Spinal cord (tissue), 10 donors: ENCODE data around the gene CHD3. TPM values are rescaled to one million over a fixed set of nuclear protein-coding genes. Genes with fewer than 3 reads are reported as not detected.

Experiments
- DNase-seq, 6 donors: peaks; one replicate each; pipeline versions ENCODE4 v3.0.0 to v3.0.0-alpha.2; 2013 to 2015; ENCODE audit warnings: low spot score in 6 of 6, low read depth in 4 of 6
- H3K27ac ChIP-seq: one replicate; pipeline ENCODE4 v1.5.1; 2013; ENCODE audit warnings: low read depth, low read length, control low read depth
- H3K27me3 ChIP-seq: one replicate; pipeline ENCODE4 v1.6.1; 2013; ENCODE audit warnings: low read length; ENCODE audit not compliant: control insufficient read depth, insufficient read depth
- H3K36me3 ChIP-seq: one replicate; pipeline ENCODE4 v1.6.1; 2013; ENCODE audit warnings: low read length; ENCODE audit not compliant: control insufficient read depth, insufficient read depth
- H3K4me1 ChIP-seq: one replicate; pipeline ENCODE4 v1.6.1; 2013; ENCODE audit warnings: low read length; ENCODE audit not compliant: control insufficient read depth, insufficient read depth
- H3K4me3 ChIP-seq: one replicate; pipeline ENCODE4 v1.5.1; 2013; ENCODE audit warnings: low read depth, low read length, control low read depth
- H3K9me3 ChIP-seq: one replicate; pipeline ENCODE4 v1.6.1; 2013; ENCODE audit warnings: low read length; ENCODE audit not compliant: control insufficient read depth, insufficient read depth
- WGBS: methylation state at CpG from one replicate; pipeline ENCODE4 v1.1.5; 2013; ENCODE audit warnings: missing lambda C conversion rate; ENCODE audit not compliant: insufficient coverage; 5-methylcytosine and 5-hydroxymethylcytosine counted together
- polyA plus RNA-seq, 2 donors: library from polyadenylated mRNA; unstranded; fragments of 120-200 nt; gene quantifications; one replicate each; pipeline ENCODE4 v1.2.1, GENCODE V29; 2013; ENCODE audit not compliant: insufficient read length in 2 of 2
- total RNA-seq, 2 donors: library from RNA; depleted of rRNA in 1 of 2; stranded (reverse); fragments of 120-200 nt in 1 of 2; fragments of >200 nt in 1 of 2; gene quantifications; one replicate each; pipeline versions ENCODE4 v1.2.3 to v1.2.4, GENCODE V29; 2013 to 2014
- donor health status: healthy.

CHD3 gene
- total and polyA plus RNA-seq, 4 donors, result 87.0 to 188 (median 127) TPM

DNA sequence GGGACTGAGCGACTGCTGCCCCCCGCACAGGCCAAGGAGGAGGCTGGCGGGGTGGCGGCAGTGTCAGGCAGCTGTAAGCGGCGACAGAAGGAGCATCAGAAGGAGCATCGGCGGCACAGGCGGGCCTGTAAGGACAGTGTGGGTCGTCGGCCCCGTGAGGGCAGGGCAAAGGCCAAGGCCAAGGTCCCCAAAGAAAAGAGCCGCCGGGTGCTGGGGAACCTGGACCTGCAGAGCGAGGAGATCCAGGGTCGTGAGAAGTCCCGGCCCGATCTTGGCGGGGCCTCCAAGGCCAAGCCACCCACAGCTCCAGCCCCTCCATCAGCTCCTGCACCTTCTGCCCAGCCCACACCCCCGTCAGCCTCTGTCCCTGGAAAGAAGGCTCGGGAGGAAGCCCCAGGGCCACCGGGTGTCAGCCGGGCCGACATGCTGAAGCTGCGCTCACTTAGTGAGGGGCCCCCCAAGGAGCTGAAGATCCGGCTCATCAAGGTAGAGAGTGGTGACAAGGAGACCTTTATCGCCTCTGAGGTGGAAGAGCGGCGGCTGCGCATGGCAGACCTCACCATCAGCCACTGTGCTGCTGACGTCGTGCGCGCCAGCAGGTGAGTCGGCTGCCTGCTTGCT lies 39.3 kb upstream of the CHD3 start:
- H3K27me3 ChIP-seq, result no peaks in the 10 kb centered on the region
- no peaks in the 10 kb centered on the region for H3K9me3 ChIP-seq
- DNase-seq, result no peak
- H3K4me3 ChIP-seq, result no peak overlapping the region
- no peak overlapping the region for H3K27ac ChIP-seq
- peaks cover 33% of the 10 kb centered on the region for H3K4me1 ChIP-seq
- peaks cover 95% of the 10 kb centered on the region for H3K36me3 ChIP-seq
- WGBS, result 86% methylated on average over 28 of the region's 35 CpGs

DNA sequence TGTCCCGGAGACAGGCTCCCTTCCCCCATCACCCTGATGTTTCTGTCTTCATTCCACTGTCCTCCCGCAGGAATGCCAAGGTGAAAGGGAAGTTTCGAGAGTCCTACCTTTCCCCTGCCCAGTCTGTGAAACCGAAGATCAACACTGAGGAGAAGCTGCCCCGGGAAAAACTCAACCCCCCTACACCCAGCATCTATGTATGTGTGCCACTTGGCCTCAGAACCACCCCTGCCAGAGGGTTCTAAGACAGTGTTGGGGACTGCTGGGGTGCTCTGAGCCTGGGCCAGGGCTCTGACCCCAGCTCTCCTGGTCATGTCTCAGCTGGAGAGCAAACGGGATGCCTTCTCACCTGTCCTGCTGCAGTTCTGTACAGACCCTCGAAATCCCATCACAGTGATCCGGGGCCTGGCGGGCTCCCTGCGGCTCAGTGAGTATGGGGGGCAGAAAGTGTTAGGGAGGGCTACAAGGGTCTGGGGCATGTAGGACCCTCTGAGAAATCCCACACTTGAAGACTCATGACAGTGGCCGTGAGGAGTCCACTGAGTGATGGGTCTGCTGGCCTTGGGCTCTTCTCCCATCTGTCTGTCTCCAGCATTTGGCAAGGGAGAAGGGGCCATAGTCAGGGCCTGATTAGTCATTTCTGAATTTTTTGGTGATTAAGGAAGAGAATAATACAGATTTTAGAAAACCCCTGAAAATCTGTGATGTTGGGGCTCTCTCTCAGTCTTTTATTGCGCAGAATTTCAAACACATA lies 38.7 kb upstream of the CHD3 start:
- DNase-seq, result no peak
- Histone ChIP-seq H3K4me1 (peaks cover 29% of the 10 kb centered on the region), H3K27me3 (no peaks in the 10 kb centered on the region), H3K36me3 (peaks cover 100% of the 10 kb centered on the region), H3K9me3 (no peaks in the 10 kb centered on the region), H3K4me3 (no peak overlapping the region), H3K27ac (no peak overlapping the region)
- 84% methylated on average over 6 of the region's 12 CpGs for WGBS

DNA sequence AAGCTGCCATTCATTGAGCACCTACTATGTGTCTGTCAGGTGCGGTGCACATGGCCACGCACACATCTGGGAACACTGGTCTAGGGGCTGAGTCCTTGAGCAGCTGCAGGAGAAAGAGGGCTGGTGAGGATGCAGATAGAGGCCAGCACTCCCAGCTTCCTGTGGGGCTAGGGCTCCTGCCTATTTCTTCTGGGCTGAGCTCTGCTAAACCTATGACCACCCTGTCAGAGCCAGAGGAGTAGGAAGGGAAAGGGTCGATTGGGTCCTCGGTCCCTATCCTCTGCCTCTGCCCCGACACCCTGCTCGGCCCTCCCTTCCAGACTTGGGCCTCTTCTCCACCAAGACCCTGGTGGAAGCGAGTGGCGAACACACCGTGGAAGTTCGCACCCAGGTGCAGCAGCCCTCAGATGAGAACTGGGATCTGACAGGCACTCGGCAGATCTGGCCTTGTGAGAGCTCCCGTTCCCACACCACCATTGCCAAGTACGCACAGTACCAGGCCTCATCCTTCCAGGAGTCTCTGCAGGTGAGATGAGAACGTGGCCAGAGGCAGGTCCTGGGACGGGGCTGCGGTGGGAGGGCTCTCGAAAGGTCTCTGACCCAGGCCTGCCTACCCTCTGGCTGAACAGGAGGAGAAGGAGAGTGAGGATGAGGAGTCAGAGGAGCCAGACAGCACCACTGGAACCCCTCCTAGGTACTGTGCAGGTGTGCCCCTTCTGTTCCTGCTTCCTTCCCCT lies 37.7 kb upstream of the CHD3 start:
- Histone ChIP-seq H3K27ac (no peak overlapping the region), H3K9me3 (no peaks in the 10 kb centered on the region), H3K4me1 (peaks cover 30% of the 10 kb centered on the region), H3K27me3 (no peaks in the 10 kb centered on the region), H3K4me3 (no peak overlapping the region), H3K36me3 (peaks cover 99% of the 10 kb centered on the region)
- no peak for DNase-seq
- 85% methylated on average over 16 of the region's 17 CpGs for WGBS

DNA sequence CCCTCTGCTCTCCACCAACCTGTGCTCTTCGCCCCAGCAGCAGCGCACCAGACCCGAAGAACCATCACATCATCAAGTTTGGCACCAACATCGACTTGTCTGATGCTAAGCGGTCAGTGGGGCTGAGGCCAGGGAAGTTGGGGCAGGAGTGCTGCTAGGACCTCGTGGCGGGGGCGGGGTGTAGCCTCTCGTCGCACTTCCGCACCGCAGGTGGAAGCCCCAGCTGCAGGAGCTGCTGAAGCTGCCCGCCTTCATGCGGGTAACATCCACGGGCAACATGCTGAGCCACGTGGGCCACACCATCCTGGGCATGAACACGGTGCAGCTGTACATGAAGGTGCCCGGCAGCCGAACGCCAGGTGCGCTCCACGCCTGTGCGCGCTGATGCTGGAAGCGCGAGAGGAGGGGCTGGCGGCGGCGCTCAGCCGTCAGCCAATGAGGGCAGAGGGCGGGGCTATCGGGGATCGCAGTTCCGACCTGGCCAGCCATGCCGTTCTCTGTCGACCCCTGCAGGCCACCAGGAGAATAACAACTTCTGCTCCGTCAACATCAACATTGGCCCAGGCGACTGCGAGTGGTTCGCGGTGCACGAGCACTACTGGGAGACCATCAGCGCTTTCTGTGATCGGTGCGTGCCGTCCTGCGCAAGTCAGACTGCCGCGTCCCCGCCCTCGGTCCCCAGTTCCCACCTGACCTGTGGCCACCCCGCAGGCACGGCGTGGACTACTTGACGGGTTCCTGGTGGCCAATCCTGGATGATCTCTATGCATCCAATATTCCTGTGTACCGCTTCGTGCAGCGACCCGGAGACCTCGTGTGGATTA lies 36.9 kb upstream of the CHD3 start:
- Histone ChIP-seq H3K27me3 (no peaks in the 10 kb centered on the region), H3K4me3 (no peak overlapping the region), H3K36me3 (peaks cover 96% of the 10 kb centered on the region), H3K9me3 (no peaks in the 10 kb centered on the region), H3K27ac (peak overlapping the region; percentile 33), H3K4me1 (peaks cover 38% of the 10 kb centered on the region)
- DNase-seq, result peak in 4 of 6 donors; percentile 56 to 98 (median 86)
- WGBS, result 16% methylated on average over 59 of the region's 60 CpGs

DNA sequence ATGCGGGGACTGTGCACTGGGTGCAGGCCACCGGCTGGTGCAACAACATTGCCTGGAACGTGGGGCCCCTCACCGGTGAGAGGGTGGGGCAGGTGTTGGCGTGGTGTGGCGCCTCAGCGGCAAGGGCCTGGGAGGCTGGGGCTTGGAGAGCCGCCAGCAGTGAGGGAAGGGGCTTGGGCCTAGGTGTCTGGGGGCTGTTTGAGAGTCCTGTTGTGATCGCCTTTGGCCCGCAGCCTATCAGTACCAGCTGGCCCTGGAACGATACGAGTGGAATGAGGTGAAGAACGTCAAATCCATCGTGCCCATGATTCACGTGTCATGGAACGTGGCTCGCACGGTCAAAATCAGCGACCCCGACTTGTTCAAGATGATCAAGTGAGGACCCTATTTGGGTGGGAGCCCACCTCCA lies 36.3 kb upstream of the CHD3 start:
- DNase-seq, result no peak
- peaks cover 93% of the 10 kb centered on the region for H3K36me3 ChIP-seq
- peaks cover 42% of the 10 kb centered on the region for H3K4me1 ChIP-seq
- H3K4me3 ChIP-seq, result no peak overlapping the region
- no peaks in the 10 kb centered on the region for H3K27me3 ChIP-seq
- no peaks in the 10 kb centered on the region for H3K9me3 ChIP-seq
- H3K27ac ChIP-seq, result peak overlapping the region; percentile 33
- 71% methylated on average over 20 of the region's 20 CpGs for WGBS

DNA sequence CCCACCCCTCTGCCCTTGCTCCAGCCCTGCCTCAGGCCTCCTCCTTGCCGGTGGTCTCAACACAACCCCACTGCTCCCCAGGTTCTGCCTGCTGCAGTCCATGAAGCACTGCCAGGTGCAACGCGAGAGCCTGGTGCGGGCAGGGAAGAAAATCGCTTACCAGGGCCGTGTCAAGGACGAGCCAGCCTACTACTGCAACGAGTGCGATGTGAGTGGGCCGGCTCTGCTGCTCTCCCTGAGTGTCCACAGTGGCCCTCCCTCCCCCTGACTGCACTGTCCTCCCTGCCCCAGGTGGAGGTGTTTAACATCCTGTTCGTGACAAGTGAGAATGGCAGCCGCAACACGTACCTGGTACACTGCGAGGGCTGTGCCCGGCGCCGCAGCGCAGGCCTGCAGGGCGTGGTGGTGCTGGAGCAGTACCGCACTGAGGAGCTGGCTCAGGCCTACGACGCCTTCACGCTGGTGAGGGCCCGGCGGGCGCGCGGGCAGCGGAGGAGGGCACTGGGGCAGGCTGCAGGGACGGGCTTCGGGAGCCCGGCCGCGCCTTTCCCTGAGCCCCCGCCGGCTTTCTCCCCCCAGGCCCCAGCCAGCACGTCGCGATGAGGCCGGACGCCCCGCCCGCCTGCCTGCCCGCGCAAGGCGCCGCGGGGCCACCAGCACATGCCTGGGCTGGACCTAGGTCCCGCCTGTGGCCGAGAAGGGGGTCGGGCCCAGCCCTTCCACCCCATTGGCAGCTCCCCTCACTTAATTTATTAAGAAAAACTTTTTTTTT lies 35.5 kb upstream of the CHD3 start:
- peaks cover 45% of the 10 kb centered on the region for H3K4me1 ChIP-seq
- no peak overlapping the region for H3K27ac ChIP-seq
- peaks cover 86% of the 10 kb centered on the region for H3K36me3 ChIP-seq
- H3K9me3 ChIP-seq, result no peaks in the 10 kb centered on the region
- no peaks in the 10 kb centered on the region for H3K27me3 ChIP-seq
- WGBS, result 71% methylated on average over 42 of the region's 51 CpGs
- DNase-seq, result no peak
- H3K4me3 ChIP-seq, result no peak overlapping the region

DNA sequence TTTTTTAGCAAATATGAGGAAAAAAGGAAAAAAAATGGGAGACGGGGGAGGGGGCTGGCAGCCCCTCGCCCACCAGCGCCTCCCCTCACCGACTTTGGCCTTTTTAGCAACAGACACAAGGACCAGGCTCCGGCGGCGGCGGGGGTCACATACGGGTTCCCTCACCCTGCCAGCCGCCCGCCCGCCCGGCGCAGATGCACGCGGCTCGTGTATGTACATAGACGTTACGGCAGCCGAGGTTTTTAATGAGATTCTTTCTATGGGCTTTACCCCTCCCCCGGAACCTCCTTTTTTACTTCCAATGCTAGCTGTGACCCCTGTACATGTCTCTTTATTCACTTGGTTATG lies 34.9 kb upstream of the CHD3 start:
- no peak for DNase-seq
- Histone ChIP-seq H3K9me3 (no peaks in the 10 kb centered on the region), H3K4me3 (no peak overlapping the region), H3K36me3 (peaks cover 85% of the 10 kb centered on the region), H3K4me1 (peaks cover 51% of the 10 kb centered on the region), H3K27ac (no peak overlapping the region), H3K27me3 (no peaks in the 10 kb centered on the region)
- WGBS, result 83% methylated on average over 1 of the region's 21 CpGs

DNA sequence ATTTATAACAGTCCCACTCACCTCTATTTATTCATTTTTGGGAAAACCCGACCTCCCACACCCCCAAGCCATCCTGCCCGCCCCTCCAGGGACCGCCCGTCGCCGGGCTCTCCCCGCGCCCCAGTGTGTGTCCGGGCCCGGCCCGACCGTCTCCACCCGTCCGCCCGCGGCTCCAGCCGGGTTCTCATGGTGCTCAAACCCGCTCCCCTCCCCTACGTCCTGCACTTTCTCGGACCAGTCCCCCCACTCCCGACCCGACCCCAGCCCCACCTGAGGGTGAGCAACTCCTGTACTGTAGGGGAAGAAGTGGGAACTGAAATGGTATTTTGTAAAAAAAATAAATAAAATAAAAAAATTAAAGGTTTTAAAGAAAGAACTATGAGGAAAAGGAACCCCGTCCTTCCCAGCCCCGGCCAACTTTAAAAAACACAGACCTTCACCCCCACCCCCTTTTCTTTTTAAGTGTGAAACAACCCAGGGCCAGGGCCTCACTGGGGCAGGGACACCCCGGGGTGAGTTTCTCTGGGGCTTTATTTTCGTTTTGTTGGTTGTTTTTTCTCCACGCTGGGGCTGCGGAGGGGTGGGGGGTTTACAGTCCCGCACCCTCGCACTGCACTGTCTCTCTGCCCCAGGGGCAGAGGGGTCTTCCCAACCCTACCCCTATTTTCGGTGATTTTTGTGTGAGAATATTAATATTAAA lies 34.4 kb upstream of the CHD3 start:
- no peaks in the 10 kb centered on the region for H3K27me3 ChIP-seq
- peaks cover 56% of the 10 kb centered on the region for H3K4me1 ChIP-seq
- no peak for DNase-seq
- no CpG with 5 or more reads among the region's 31 CpGs for WGBS
- H3K4me3 ChIP-seq, result no peak overlapping the region
- H3K27ac ChIP-seq, result no peak overlapping the region
- H3K9me3 ChIP-seq, result no peaks in the 10 kb centered on the region
- H3K36me3 ChIP-seq, result peaks cover 80% of the 10 kb centered on the region
